Testis (tissue), 3 donors: ENCODE measurements around the gene SEPTIN8. TPM values are rescaled to one million over a fixed set of nuclear protein-coding genes. Genes with fewer than 3 reads are reported as not detected.

Source experiments
- DNase-seq: peaks from one replicate; pipeline ENCODE4 v3.0.0-alpha.2; 2019
- H3K27ac ChIP-seq, 2 donors: fragments of 200-600 bp; sonication (generic); one replicate each; pipeline ENCODE4 v1.5.1; 2019
- H3K27me3 ChIP-seq: fragments of 200-600 bp; sonication (generic); one replicate; pipeline ENCODE4 v1.5.1; 2019
- H3K36me3 ChIP-seq: fragments of 200-600 bp; sonication (generic); one replicate; pipeline ENCODE4 v1.5.1; 2017; ENCODE audit warnings: low read depth; ENCODE audit errors: missing control alignments
- H3K4me1 ChIP-seq: fragments of 200-600 bp; sonication (generic); one replicate; pipeline ENCODE4 v1.5.1; 2019
- H3K4me3 ChIP-seq, 2 donors: fragments of 200-600 bp; sonication (generic); one replicate each; pipeline ENCODE4 v1.5.1; 2017 to 2019
- H3K9me3 ChIP-seq: fragments of 200-600 bp; sonication (generic); one replicate; pipeline ENCODE4 v1.5.1; 2017
- CTCF ChIP-seq, 3 experiments: fragments of 450-650 bp in 2 of 3; fragments of 200-600 bp in 1 of 3; sonication (generic) in 1 of 3; IDR thresholded peaks; one replicate each; pipeline ENCODE4 v1.5.1; 2016 to 2019; ENCODE audit warnings: antibody characterized with exemption in 3 of 3, mild to moderate bottlenecking in 2 of 3, moderate library complexity in 1 of 3
- POLR2A ChIP-seq: fragments of 450-650 bp; IDR thresholded peaks from one replicate; pipeline ENCODE4 v1.6.1; 2017; ENCODE audit warnings: antibody characterized with exemption, mild to moderate bottlenecking, moderate library complexity
- WGBS, 2 donors: methylation state at CpG; one replicate each; pipeline ENCODE4 v1.1.5; 2018; 5-methylcytosine and 5-hydroxymethylcytosine counted together
- intact Hi-C: fragments of 100-400 bp; cut with DNase I; formaldehyde crosslinking; loops from one replicate; pipeline ENCODE4 v1.15.1; 2023; ENCODE audit warnings: low total_unique reads
- polyA plus RNA-seq: library from polyadenylated mRNA; stranded (reverse); fragments of 350-450 nt; fragmentation: Illumina TruSeq; extraction: RNeasy Lipid Tissue Mini Kit (QIAGEN cat#74804); gene quantifications from one replicate; pipeline ENCODE4 v1.2.3, GENCODE V29; 2014; ENCODE audit warnings: low read depth, low replicate concordance; ENCODE audit not compliant: insufficient read depth
- total RNA-seq, 2 donors: library from RNA; depleted of rRNA; stranded (reverse); fragments of >200 nt; gene quantifications; one replicate each; pipeline ENCODE4 v1.2.3, GENCODE V29; 2016

SEPTIN8 gene
- total and polyA plus RNA-seq, 3 donors from 2014 or later, result 12.4 to 16.4 (median 13.9) TPM

GRCh38 chr5:132800545-132800944 is 23.5 kb upstream of the SEPTIN8 start:
- Histone ChIP-seq H3K4me3 (no peak overlapping the region), H3K9me3 (no peaks in the 10 kb centered on the region), H3K36me3 (no peaks in the 10 kb centered on the region), H3K27ac (no peak overlapping the region), H3K27me3 (no peaks in the 10 kb centered on the region), H3K4me1 (peaks cover 6% of the 10 kb centered on the region)
- TF ChIP-seq POLR2A, result no peak
- no peak for TF ChIP-seq CTCF (IDR thresholded peaks at IDR 0.05)
- intact Hi-C loops, result no loop called here
- DNase-seq, result no peak
- 78 to 83% methylated on average over 2 of the region's 2 CpGs for WGBS, 2 donors

GRCh38 chr5:132799392-132799791 is 22.4 kb upstream of the SEPTIN8 start:
- Histone ChIP-seq H3K4me1 (peaks cover 6% of the 10 kb centered on the region), H3K4me3 (no peak overlapping the region), H3K9me3 (no peaks in the 10 kb centered on the region), H3K36me3 (no peaks in the 10 kb centered on the region), H3K27ac (no peak overlapping the region), H3K27me3 (no peaks in the 10 kb centered on the region)
- TF ChIP-seq CTCF (IDR thresholded peaks at IDR 0.05) (no peak), POLR2A (no peak)
- 88 to 95% methylated on average over 2 of the region's 2 CpGs for whole genome bisulfite sequencing, 2 donors
- intact Hi-C loops, result no loop called here
- DNase-seq, result no peak

GRCh38 chr5:132797651-132798050 is 20.6 kb upstream of the SEPTIN8 start:
- peak; percentile 44 for DNase-seq
- Histone ChIP-seq H3K4me1 (peaks cover 6% of the 10 kb centered on the region), H3K27me3 (no peaks in the 10 kb centered on the region), H3K9me3 (no peaks in the 10 kb centered on the region), H3K36me3 (no peaks in the 10 kb centered on the region), H3K4me3 (no peak overlapping the region), H3K27ac (no peak overlapping the region)
- intact Hi-C loops, result no loop called here
- 36 to 59% methylated on average over 2 of the region's 2 CpGs for WGBS, 2 donors
- no peak for TF ChIP-seq CTCF (IDR thresholded peaks at IDR 0.05)
- no peak for TF ChIP-seq POLR2A

GRCh38 chr5:132791026-132791425 is 14.0 kb upstream of the SEPTIN8 start:
- Histone ChIP-seq H3K27me3 (no peaks in the 10 kb centered on the region), H3K9me3 (no peaks in the 10 kb centered on the region), H3K27ac (no peak overlapping the region), H3K36me3 (no peaks in the 10 kb centered on the region), H3K4me3 (no peak overlapping the region), H3K4me1 (no peaks in the 10 kb centered on the region)
- no peak for TF ChIP-seq POLR2A
- no peak for TF ChIP-seq CTCF (IDR thresholded peaks at IDR 0.05)
- 89 to 94% methylated on average over 3 of the region's 3 CpGs for WGBS, 2 donors
- intact Hi-C loops, result no loop called here
- DNase-seq, result no peak

GRCh38 chr5:132790201-132790865 is 13.3 kb upstream of the SEPTIN8 start:
- TF ChIP-seq CTCF (IDR thresholded peaks at IDR 0.05) (no peak), POLR2A (no peak)
- intact Hi-C loops, result no loop called here
- Histone ChIP-seq H3K36me3 (no peaks in the 10 kb centered on the region), H3K9me3 (no peaks in the 10 kb centered on the region), H3K4me3 (no peak overlapping the region), H3K27me3 (no peaks in the 10 kb centered on the region), H3K4me1 (no peaks in the 10 kb centered on the region), H3K27ac (no peak overlapping the region)
- DNase-seq, result peak; percentile 76
- 71 to 72% methylated on average over 2 of the region's 2 CpGs for WGBS, 2 donors
